Stimulated activated CD4-positive, alpha-beta T cell treated with anti-CD3 and anti-CD28 coated beads, Interleukin-15, amount 100 ng/mL, for 24 hours (primary cell): ENCODE data around the gene RAB30.
"Not testable (repeated sequence)": the region's sequence is repeated elsewhere in the genome, so short reads cannot be mapped to it uniquely, and the experiment has no call there.

Source experiments
- DNase-seq: peaks from one replicate; pipeline ENCODE4 v3.0.0-alpha.2; 2020

The RAB30 gene

DNA sequence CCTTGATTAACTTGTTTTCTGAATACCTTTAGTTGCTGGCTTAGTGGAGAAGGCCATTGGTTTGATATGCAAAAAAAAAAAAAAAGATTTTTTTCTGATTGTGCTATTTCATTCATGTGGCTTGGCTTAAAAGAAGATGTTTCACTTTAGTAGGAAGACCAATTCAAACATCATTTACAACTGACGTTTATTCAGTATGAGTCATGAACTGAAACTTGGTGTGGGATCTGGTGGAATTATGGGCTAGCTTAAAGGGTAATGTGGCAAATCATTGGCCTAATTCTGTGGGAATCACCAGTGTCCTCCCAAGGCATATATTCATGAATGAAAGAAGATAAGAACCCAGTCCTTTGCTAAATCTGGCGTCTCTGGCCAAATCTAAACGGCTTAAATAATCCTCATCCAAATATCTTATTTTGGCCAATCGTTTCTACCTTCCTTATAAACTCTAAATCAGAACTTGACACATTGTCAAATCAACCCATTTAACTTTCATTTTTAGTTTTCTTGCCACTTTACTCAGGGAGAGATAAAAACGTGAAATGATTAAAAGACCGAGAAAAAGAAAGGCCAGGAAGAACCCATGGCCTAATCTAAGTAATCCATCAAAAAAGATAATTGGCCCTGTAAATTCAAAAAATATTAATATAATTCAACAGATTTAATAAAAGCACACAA is 93.1 kb downstream of the RAB30 start:
- DNase-seq = no peak

DNA sequence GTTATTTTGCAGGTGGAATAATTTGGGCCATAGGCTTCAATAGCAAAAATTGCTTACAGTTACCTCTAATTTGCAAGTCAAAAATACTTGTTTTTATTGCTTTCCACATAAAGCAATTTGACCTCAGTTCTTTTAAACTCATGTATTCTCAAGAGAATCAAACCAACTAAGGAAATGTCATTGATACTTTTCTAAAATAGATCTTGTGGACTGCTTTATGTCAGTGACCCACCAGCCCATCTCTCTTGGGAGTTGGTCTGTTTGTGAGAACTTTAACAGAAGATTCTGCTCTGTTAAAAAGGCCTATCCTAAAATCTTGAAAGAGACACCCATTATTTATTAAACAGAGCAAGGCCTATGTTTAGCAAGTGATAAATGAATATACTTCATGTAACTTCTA is 94.9 kb downstream of the RAB30 start:
- no peak for DNase-seq

DNA sequence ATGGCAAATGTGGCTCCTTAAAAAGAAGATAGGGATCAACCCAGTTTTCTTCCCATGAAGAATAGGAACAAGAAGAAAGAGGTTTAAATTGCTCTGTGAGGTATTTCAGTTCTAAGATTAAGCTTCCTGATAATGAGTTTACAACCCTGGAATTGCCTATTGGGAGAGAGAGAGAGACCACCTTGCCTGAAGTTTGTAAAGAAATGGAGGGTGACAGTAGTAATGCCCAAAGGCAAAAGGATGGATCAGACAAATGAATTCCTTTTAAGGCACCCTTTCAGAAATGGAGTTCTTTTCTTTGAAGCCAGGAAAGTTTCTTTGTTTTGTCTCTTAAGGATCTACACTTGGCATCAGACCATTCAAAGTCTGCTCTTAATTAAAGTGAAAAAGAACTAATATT is 95.8 kb downstream of the RAB30 start:
- DNase-seq = no peak

DNA sequence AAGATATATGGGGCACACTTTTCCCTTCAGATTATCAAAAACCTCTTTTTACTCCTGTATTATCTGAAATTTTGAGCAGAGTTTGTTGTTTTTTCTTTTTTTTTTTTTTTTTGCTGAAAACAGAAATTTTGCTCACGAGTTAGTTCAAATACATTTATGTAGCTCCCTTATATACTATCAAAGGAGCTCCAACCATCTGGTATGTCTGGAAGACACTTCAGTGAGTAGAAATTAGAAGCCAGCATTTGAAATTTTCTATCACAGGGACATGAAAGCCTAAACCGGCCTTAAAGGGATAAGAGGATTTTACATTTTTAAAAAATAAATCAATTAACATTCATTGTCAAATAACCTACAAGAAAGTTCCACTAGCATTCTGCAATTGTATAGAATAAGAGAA is 96.8 kb downstream of the RAB30 start:
- no peak for DNase-seq

DNA sequence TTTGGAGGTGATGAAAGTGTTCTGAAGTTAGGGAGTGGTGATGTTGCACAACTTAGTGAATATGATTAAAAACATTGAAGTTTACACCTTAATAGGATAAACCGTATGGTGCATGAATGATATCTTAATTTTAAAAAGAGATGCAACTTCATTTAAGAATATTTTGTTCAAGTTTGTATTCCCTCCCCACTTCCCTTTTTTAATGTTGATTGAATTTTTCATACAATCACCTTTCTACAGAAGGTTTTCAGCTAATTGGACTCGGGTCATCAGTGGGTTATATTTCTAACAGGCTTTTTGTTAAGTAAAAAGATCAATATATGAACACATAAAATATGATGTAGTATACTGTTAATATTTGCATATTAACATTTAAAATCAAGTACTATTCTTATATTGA is 97.6 kb downstream of the RAB30 start:
- no peak for DNase-seq

DNA sequence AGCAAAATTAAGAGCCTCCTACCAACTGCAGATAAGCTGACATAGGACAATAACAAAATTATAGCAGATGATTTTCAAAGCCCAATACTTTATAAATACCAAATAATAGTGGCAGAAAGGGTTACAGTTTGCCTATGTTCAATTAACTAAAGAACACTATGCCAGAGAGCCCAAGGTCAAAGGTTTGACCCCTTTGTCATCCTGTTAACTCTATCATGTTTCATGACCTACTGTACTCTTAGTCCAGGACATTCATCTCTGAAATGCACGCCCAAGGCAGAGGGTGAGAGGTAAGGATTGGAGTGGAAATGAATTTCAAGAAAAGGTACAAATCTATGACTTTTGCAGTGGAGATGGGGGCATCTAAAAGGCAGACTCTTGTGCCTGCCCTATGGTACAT is 99.6 kb downstream of the RAB30 start:
- DNase-seq = no peak

DNA sequence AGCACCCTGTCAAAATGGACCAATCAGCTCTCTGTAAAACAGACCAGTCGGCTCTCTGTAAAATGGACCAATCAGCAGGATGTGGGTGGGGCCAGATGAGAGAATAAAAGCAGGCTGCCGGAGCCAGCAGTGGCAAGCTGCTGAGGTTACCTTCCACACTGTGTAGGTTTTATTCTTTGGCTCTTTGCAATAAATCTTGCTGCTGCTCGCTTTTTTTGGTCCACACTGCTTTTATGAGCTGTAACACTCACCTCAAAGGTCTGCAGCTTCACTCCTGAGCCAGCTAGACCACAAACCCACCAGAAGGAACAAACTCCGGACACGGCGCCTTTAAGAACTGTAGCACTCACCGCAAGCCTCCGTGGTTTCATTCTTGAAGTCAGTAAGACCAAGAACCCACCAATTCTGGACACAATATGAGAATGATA is 100.2 kb downstream of the RAB30 start:
- DNase-seq = peak; percentile 59

DNA sequence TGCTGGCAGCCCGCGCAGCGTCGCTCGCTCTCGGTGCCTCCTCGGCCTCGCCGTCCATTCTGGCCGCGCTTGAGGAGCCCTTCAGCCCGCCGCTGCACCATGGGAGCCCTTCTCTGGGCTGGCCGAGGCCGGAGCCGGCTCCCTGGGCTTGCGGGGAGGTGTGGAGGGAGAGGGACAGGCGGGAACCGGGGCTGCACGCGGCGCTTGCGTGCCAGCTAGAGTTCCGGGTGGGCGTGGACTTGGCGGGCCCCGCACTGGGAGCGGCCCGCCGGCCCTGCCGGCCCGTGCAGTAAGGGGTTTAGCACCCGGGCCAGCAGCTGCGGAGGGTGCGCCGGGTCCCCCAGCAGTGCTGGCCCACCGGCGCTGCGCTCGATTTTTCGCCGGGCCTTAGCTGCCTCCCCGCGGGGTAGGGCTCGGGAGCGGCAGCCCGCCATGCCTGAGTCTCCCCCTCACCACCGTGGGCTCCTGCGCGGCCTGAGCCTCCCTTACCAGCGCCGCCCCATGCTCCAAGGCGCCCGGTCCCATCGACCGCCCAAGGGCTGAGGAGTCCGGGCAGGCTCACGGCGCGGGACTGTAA is 101.1 kb downstream of the RAB30 start:
- not testable (repeated sequence) for DNase-seq

DNA sequence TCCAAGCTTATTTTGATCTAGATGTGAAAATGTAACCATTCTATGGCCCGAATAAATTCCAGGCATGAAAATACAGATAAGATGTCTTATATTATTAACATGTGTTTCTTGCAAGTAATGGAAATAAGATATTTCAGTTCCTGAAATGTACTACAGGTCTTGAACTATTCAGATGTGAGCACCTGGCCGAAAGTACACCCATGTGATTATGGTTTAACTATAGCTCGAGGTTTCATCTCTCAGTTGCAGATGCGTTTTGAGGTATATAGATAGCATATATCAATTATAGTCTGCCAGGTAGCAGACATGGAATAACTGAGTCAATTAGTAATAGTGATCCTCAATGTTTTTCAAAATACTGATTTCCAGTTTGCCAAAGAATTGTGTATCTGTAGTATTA is 101.9 kb downstream of the RAB30 start:
- DNase-seq = no peak

DNA sequence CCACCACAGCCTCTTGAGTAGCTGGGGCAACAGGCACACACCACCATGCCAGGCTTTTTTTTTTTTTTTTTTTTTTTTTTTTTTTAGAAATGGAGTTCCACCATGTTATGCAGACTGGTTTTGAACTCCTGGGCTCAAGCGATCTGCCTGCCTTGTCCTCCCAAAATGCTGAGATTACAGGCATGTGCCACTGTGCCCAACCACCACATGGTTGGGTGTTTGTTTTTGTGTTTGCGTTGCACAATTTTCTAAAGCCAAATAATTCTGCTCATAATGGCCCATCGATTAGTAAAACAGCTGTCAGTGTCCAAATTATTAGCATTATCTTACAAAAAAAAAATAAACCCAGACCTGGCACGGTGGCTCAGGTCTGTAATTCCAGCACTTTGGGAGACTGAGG is 104.3 kb downstream of the RAB30 start:
- DNase-seq = no peak

DNA sequence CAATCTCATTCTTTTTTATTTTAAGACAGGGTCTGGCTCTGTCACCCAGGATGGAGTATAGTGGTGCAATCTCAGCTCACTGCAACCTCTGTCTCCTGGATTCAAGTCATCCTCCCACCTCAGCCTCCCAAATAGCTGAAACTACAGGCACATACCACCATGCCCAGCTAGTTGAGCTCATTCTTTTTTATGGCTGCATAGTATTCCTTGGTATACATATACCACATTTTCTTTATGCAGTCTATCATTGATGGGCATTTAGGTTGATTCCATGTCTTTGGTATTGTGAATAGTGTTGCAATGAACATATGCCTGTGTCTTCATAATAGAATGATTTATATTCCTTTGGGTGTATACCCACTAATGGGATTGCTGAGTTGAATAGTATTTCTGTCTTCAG is 109.7 kb downstream of the RAB30 start:
- DNase-seq = not testable (repeated sequence)

DNA sequence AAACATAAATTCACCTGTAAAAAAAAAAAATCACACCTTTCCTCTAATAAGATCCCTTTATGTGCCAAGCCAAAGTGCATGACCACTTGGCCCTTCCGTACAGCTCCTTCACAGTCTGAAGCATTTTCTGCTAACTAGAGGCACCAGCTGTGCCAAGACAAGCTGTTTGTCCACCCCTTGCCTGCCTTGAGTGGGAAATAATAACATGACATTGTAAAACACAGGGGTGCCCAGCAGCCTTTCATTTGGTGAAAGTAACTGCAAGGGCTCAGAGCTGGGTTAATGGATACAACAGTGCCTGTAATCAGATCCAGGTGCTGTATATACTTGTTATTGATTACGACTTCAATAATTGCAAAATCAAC is 110.9 kb downstream of the RAB30 start:
- DNase-seq = no peak

DNA sequence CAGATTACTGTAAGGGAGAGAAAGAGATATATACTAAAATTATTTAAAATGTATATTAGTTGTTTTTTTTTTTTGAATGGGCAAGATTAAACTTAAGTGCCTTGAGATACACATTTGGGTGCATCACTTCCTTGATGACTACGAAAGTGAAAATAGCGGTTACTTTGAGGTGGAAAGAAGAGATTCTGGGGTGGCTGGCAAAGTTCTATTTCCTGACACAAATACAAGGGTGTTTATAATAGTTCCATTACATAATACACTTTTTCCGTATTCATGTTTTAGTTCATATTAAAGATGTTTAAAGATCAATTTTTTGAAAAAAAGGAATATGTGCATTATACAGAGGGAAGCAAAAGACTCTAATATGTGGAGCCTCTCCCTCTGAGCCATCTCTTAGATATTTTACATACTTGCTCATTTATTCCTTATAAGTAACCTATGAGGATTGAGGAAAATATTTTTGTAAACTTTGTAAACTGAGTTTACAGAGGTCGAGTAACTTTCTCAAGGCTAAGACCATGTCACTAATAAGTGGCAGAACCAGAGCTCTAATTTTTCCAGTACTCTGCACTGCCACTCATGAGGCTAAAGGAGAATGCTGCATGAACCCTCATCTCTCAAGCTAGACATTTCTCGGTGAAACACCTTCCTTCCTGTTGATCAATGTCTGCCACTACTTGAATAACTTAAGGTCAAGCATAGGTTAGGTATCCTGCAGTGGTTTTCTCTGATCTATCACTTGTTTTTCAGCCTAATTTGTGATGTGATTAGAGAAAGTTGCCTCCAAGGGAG is 111.5 kb downstream of the RAB30 start:
- peak; percentile 34 for DNase-seq

DNA sequence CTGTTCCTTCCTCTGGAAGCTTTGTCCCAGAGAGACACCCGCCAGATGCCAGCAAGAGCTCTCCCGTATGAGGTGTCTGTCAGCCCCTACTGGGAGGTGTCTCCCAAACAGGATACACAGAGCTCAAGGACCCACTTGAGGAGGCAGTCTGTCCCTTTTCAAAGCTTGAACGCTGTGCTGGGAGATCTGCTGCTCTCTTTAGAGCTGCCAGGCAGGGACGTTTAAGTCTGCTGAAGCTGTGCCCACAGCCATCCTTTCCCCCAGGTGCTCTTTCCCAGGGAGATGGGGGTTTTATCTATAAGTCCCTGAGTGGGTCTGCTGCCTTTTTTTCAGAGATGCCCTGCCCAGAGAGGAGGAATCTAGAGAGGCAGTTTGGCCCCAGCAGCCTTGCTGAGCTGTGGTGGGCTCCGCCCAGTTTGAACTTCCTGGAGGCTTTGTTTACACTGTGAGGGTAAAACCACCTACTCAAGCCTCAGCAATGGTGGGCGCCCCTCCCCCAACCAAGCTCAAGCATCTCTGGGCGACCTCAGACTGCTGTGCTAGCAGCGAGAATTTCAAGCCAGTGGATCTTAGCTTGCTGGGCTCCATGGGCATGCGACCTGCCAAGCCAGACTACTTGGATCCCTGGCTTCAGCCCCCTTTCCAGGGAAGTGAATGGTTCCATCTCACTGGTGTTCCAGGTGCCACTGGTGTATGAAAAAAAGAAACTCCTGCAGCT is 115.8 kb downstream of the RAB30 start:
- peak; percentile 46 for DNase-seq

DNA sequence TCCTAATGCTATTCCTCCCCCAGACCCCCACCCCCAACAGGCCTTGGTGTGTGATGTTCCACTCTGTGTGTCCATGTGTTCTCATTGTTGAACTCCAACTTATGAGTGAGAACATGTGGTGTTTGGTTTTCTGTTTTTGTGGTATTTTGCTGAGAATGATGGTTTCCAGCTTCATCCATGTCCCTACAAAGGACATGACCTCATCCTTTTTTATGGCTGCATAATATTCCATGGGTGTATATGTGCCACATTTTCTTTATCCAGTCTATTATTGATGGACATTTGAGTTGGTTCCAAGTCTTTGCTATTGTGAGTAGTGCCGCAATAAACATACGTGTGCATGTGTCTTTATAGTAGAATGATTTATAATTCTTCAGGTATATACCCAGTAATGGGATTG is 121.2 kb downstream of the RAB30 start:
- not testable (repeated sequence) for DNase-seq

DNA sequence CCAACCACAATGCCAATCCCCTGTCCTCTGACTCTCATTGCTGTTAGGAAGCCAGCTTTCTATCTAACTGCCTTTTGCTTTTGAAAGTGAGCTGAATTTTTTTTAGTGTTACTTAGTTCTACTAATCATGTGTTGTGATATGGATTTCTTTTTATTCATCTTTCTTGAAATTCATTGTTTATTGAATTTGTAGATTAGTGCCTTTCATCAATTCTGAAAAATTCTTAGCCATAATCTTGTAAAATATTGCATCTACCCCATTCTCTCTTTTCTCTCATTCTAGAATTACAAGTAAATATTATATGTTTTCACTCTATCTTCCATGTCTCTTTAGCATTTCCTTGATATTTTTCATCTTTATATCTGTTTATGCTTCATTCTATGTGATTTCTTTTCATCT is 122.3 kb downstream of the RAB30 start:
- no peak for DNase-seq

DNA sequence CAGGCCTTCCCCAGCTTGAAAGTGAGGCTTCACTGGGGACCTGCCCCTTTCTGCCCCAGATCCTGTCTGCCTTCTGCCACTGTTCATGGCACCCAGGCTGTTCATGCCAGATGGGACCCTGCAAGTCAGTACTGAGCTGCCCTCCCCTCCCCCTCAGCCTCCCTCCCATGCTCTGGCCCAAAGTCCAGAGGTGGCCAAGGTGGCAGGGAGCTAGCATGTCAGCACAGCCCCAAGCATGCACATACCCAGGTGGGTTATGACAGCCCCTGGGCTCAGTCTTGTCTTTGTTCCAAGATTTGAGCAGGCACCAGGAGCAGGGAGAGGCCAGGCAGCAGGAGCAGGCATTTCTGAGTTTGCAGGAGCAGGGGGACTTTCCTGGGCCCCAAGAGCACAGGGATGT is 126.0 kb downstream of the RAB30 start:
- DNase-seq = no peak

DNA sequence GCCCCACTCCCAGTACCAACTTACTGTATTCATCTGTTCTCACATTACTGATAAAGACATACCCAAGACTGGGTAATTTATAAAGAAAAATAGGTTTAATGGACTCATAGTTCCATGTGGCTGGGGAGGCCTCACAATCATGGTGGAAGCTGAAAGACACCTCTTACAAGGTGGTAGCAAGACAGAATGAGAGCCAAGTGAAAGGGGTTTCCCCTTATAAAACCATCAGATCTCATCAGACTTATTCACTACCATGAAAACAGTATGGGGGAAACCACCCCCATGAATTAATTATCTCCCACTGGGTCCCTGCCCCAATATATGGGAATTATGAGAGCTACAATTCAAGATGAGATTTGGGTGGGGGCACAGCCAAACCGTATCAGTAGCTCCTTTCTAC is 126.7 kb downstream of the RAB30 start:
- not testable (repeated sequence) for DNase-seq

DNA sequence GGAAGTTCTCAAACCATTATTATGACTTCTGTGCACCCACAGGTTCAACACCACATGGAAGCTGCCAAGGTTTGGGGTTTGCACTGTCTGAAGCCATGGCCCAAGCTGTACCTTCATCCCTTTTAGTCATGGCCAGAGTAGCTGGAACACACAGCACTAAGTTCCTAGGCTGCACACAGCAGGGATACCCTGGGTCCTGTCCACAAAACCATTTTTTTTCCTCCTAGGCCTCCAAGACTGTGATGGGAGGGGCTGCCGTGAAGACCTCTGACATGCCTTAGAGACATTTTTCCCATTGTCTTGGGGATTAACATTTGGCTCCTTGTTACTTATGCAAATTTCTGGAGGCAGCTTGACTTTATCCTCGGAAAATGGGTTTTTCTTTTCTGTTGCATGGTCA is 127.5 kb downstream of the RAB30 start:
- no peak for DNase-seq

DNA sequence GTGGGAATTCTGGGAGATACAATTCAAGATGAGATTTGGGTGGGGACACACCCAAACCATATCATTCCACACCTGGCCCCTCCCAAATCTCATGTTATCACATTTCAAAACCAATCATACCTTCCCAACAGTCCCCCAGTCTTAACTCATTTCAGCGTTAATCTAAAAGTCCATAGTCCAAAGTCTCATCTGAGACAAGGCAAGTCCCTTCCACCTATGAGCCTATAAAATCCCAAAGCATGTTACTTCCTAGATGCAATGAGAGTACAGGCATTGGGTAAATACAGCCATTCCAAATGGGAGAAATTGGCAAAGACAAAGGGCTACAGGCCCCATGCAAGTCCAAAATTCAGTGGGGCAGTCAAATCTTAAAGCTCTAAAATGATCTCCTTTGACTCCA is 128.3 kb downstream of the RAB30 start:
- DNase-seq = not testable (repeated sequence)

DNA sequence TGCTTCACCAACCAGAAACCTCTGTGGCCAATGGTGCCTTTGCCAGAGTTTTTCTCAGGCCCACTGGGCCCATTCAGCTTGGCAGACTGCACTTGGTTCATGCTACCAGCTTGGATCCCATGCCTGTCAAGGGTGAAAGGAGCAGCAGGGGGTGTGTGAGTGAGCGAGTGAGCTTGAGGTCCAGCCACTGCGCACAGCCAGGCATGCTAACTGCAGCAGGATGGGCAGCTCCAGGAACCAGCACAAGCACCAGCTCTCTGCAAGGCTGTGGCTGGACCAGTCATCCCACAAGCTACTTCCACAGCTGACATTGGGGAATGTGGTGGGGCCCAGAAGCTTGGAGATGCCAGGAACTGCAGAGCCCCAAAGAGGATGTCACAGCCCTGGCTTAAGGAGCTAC is 129.3 kb downstream of the RAB30 start:
- no peak for DNase-seq

DNA sequence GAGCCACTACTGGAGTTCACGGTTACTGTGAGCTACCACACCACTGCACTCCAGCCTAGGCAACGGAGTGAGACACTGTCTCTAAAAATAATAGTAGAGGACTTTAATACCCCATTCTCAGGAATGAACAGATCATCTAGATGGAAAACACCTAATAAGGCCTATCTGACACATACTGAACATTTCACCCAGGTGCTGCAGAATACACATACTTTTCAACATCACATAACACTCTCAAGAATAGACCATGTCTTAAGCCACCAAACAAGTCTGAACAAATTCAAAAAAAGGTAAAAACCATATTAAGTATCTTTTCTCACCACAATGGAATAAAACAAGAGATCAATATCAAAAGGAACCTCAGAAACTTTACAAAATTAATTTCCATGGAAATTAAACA is 132.2 kb downstream of the RAB30 start:
- no peak for DNase-seq

DNA sequence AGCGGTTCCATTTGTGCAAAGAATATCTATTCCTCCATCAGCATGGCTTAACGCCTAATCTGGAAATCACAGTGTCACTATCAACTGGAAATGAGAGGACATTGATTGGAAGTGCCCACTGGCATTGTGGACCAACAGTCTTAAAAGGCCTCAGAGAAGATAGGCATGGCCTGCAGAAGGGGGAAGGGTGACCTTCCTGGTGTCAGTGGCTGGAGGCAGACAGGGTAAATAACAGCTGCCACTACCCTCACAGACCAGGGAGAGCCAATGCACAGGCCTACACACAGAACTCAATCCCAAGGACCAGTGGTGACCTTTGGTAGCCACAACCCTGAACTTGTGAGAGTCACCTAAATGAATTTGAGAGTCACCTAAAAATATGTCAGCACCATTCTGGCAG is 134.1 kb downstream of the RAB30 start:
- DNase-seq = no peak

DNA sequence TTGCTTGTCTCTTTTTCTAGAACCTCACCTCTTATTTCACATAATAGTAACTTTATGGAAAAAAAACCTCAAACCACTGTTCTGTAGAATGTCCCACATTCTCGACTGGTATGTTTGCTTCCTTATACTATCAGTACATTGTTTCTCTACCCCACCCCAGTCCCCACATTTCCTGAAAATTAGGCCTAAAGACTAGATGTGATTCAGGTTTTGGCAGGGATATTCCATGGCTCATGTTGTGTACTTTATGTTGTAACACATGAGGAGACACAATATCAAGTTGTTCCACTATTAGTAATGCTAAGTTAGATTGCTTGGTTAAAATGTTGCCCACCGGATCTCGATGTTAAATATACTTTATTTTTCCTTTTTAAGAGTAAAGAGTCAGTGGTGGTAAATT is 135.4 kb downstream of the RAB30 start:
- DNase-seq = no peak
